Astrocyte of the cerebellum (primary cell): ENCODE data around the gene FAM25A.

ENCODE experiments used
- DNase-seq: peaks from one replicate; pipeline ENCODE4 v3.0.0-alpha.2; 2011; ENCODE audit warnings: low read depth
- H3K4me3 ChIP-seq: 2 replicates; pipeline ENCODE4 v1.5.1; 2011; ENCODE audit warnings: mild to moderate bottlenecking, low read depth, low read length, moderate library complexity
- CTCF ChIP-seq: IDR thresholded peaks from 2 replicates; pipeline ENCODE4 v1.5.1; 2012; ENCODE audit warnings: low read length, low read depth, moderate library complexity, mild to moderate bottlenecking; ENCODE audit errors: missing control alignments
- in situ Hi-C: cut with HindIII; loops from 2 replicates; pipeline ENCODE4 v1.10.0; 2017; ENCODE audit warnings: low sequenced_read_pairs

FAM25A gene

GRCh38 chr10:87053111-87053510 is 33.0 kb downstream of the FAM25A start:
- H3K4me3 ChIP-seq = no peak overlapping the region
- in situ Hi-C loops = no loop called here
- no peak for TF ChIP-seq CTCF
- no peak for DNase-seq

- H3K4me3 ChIP-seq = no peak overlapping the region
- no peak for TF ChIP-seq CTCF
- in situ Hi-C loops = no loop called here
- DNase-seq = no peak
Observed at GRCh38 chr10:87053577-87054181, 33.6 kb downstream of the FAM25A start.

- no peak overlapping the region for H3K4me3 ChIP-seq
- peak; percentile 38 for TF ChIP-seq CTCF
- DNase-seq = peak; percentile 22
- in situ Hi-C loops = no loop called here
Observed at GRCh38 chr10:87054373-87055295, 34.5 kb downstream of the FAM25A start.

GRCh38 chr10:87058171-87058570 is 38.1 kb downstream of the FAM25A start:
- H3K4me3 ChIP-seq = no peak overlapping the region
- DNase-seq = peak; percentile 26
- in situ Hi-C loops = no loop called here
- TF ChIP-seq CTCF = no peak

- no peak overlapping the region for H3K4me3 ChIP-seq
- in situ Hi-C loops = no loop called here
- no peak for DNase-seq
- TF ChIP-seq CTCF = no peak
Observed at GRCh38 chr10:87059401-87059800, 39.3 kb downstream of the FAM25A start.

- no peak overlapping the region for H3K4me3 ChIP-seq
- no peak for DNase-seq
- in situ Hi-C loops = no loop called here
- TF ChIP-seq CTCF = no peak
Observed at GRCh38 chr10:87060280-87060928, 40.3 kb downstream of the FAM25A start.
